Measurements from ENCODE around the gene CC2D1A. TPM values are rescaled to one million over a fixed set of nuclear protein-coding genes. Genes with fewer than 3 reads are reported as not detected.

CC2D1A gene
- total RNA-seq, 1 experiment from 2014 or later: 67.7 TPM

DNA sequence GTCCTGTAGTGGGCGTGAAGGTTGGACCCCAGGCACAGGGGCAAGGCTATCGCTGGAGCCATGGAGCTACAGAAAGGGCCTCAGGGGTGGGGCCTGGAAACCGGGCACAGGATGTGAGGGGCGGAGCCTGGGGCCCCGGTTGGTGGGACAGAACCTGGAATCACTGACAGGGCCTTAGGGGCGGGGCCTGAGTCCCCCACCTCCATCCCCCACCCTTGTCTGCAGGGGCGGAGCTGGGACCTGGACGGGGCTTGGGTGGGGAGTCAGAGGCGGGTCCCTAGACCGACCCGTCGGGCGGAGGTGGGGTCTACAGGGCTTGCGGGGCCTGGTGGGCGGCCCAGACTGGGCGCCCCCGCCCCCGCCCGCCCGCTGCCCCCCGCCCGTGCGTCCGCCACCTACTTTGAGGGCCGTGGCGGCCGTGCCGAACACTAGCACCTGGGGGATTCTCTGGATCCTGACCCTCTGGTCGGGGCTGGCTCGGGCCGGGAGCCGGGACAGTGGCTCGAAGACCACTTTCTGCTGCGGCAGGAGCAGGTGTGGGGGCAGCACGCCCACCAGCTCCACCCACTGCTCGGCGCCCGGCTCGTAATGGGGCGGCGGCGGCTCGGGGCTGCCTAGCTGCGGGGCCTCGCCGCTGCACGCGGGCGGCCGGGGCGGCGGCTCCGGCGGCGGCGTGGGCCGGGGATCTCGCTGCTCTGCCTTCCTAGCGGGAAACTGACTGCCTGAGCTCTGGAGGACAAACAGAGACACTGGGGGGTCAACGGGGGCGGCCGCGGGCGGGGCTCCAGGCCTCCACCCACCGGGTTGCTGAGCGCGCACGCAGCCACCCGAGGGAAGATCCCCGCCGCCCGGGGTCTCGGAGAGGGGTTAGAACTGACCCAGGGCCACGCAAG, 72.6 kb downstream of the CC2D1A start:
- Histone ChIP-seq H3K9ac (ENCODE audit: low read length) (no peak overlapping the region), H3K36me3 (ENCODE audit: low read depth, low read length) (no peaks in the 10 kb centered on the region; the same call in 1 of the 2 replicates), H4K20me1 (ENCODE audit: low read length) (no peaks in the 10 kb centered on the region), H3F3A (ENCODE audit: low read length, unreplicated experiment) (no peaks in the 10 kb centered on the region), H3K4me2 (ENCODE audit: low read length) (no peak overlapping the region), H3K9me3 (ENCODE audit: low read length) (no peaks in the 10 kb centered on the region), H2AFZ (ENCODE audit: low read length) (no peak overlapping the region), H3K27me3 (ENCODE audit: low read length) (no peaks in the 10 kb centered on the region), H3K79me2 (ENCODE audit: low read length) (no peaks in the 10 kb centered on the region), H3K27ac (ENCODE audit: low read length) (no peak overlapping the region), H3K9me2 (replicated peaks; ENCODE audit: low read length) (no peaks in the 10 kb centered on the region), H3K4me3 (ENCODE audit: low read length) (no peak overlapping the region), H3K4me1 (ENCODE audit: insufficient read depth, low read length) (no peaks in the 10 kb centered on the region)
- no TSS peak for BruUV-seq (replicated peaks)
- no peak for TF ChIP-seq EZH2phosphoT487 (IDR thresholded peaks at IDR 0.05; ENCODE audit: borderline replicate concordance, low read length)
- TF ChIP-seq EZH2 (IDR thresholded peaks at IDR 0.05; ENCODE audit: low read length, unreplicated experiment): no peak
- TF ChIP-seq, protein P1, sequence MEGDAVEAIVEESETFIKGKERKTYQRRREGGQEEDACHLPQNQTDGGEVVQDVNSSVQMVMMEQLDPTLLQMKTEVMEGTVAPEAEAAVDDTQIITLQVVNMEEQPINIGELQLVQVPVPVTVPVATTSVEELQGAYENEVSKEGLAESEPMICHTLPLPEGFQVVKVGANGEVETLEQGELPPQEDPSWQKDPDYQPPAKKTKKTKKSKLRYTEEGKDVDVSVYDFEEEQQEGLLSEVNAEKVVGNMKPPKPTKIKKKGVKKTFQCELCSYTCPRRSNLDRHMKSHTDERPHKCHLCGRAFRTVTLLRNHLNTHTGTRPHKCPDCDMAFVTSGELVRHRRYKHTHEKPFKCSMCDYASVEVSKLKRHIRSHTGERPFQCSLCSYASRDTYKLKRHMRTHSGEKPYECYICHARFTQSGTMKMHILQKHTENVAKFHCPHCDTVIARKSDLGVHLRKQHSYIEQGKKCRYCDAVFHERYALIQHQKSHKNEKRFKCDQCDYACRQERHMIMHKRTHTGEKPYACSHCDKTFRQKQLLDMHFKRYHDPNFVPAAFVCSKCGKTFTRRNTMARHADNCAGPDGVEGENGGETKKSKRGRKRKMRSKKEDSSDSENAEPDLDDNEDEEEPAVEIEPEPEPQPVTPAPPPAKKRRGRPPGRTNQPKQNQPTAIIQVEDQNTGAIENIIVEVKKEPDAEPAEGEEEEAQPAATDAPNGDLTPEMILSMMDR (conservative IDR thresholded peaks at IDR 0.05; ENCODE audit: low read depth, low read length): no peak
- ATAC-seq (no peak), DNase-seq (no peak)
- intact Hi-C loops (cut with micrococcal nuclease): no loop called here
- CTCF ChIA-PET: no interaction called here
- POLR2A ChIA-PET (ENCODE audit: unreplicated experiment): no interaction called here

DNA sequence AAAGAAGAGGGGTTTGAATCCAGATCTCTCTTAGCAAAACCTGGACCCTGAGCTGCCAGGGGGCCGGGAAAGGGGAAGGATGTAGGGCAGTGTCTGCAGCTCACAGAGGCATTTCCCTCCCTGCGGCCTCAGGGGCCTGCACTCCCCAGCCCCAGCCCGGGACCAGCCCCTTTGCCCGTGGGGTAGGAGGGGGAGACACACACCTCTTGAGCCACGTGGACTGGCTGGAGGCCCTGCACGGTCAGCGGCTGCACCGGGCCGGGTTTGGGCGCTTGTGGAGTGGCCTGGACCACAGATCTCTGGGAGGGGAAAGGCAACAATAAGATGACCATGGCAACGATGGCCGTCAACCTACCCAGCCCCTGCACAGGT, 73.2 kb downstream of the CC2D1A start:
- no peak for DNase-seq
- POLR2A ChIA-PET (ENCODE audit: unreplicated experiment): no interaction called here

More for the DNA sequence above, 73.2 kb downstream of the CC2D1A start:
- no peak overlapping the region for H3K9ac ChIP-seq (ENCODE audit: low read length)
- H3K79me2 ChIP-seq (ENCODE audit: low read length): no peaks in the 10 kb centered on the region
- no peaks in the 10 kb centered on the region for H3F3A ChIP-seq (ENCODE audit: low read length, unreplicated experiment)
- no peaks in the 10 kb centered on the region for H3K9me3 ChIP-seq (ENCODE audit: low read length)
- BruUV-seq (replicated peaks): no TSS peak
- ATAC-seq: no peak
- H3K9me2 ChIP-seq (replicated peaks; ENCODE audit: low read length): no peaks in the 10 kb centered on the region
- no peak overlapping the region for H2AFZ ChIP-seq (ENCODE audit: low read length)
- no peak overlapping the region for H3K4me2 ChIP-seq (ENCODE audit: low read length)
- no peaks in the 10 kb centered on the region for H3K4me1 ChIP-seq (ENCODE audit: insufficient read depth, low read length)
- CTCF ChIA-PET: no interaction called here
- no peaks in the 10 kb centered on the region for H4K20me1 ChIP-seq (ENCODE audit: low read length)
- intact Hi-C loops (cut with micrococcal nuclease): no loop called here
- no peak overlapping the region for H3K27ac ChIP-seq (ENCODE audit: low read length)
- H3K36me3 ChIP-seq (ENCODE audit: low read depth, low read length): no peaks in the 10 kb centered on the region; the same call in 1 of the 2 replicates
- no peak overlapping the region for H3K4me3 ChIP-seq (ENCODE audit: low read length)
- H3K27me3 ChIP-seq (ENCODE audit: low read length): no peaks in the 10 kb centered on the region
- TF ChIP-seq EZH2phosphoT487 (IDR thresholded peaks at IDR 0.05; ENCODE audit: borderline replicate concordance, low read length): no peak
- TF ChIP-seq, protein P1 (conservative IDR thresholded peaks at IDR 0.05; ENCODE audit: low read depth, low read length): no peak
- TF ChIP-seq EZH2 (IDR thresholded peaks at IDR 0.05; ENCODE audit: low read length, unreplicated experiment): no peak
